Measurements from ENCODE around the gene PCDHGB6.
"Not testable (repeated sequence)": the region's sequence is repeated elsewhere in the genome, so short reads cannot be mapped to it uniquely, and the experiment has no call there.

The PCDHGB6 gene

DNA sequence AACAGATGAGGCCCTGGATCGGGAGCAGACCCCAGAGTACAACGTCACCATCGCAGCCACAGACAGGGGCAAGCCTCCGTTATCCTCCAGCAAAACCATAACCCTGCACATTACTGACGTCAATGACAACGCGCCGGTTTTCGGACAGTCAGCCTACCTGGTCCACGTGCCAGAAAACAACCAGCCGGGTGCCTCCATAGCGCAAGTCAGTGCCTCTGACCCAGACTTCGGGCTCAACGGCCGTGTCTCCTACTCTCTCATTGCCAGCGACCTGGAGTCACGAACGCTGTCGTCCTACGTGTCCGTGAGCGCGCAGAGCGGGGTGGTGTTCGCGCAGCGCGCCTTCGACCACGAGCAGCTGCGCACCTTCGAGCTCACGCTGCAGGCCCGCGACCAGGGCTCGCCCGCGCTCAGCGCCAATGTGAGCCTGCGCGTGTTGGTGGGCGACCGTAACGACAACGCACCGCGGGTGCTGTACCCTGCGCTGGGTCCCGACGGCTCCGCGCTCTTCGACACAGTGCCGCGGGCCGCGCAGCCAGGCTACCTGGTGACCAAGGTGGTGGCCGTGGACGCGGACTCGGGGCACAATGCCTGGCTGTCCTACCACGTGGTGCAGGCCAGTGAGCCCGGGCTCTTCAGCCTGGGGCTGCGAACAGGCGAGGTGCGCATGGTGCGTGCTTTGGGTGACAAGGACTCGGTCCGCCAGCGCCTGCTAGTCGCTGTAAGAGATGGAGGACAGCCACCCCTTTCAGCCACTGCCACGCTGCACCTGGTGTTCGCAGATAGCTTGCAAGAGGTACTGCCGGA, 11.5 kb downstream of the PCDHGB6 start:
- no peak for DNase-seq

DNA sequence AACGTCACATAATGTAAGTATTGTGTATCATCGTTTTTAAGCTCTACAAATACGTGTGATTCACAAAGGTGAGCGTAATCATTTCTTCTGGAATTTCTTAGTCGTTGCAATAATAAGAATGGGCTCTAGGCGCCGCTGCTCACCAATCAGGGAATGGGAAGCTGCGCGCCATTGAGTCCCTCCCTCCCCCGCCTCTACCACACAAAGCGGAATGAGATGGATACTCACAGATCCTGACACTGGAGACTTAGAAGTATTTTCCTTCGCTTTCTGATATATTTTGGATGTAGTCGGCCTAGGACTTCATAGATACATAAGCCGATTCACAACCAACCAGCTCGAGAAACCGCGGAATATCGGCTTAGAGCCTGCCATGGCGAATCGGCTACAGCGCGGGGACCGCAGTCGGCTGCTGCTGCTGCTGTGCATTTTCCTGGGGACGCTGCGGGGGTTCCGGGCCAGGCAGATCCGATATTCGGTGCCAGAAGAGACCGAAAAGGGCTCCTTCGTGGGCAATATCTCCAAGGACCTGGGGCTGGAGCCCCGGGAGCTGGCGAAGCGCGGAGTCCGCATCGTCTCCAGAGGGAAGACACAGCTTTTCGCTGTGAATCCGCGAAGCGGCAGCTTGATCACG, 13.2 kb downstream of the PCDHGB6 start, which contains the start of gene PCDHGA11:
TSS of gene PCDHGA11 (plus strand) at position 197 of the 634 bp plus-strand sequence. CDS start at position 374, 177 bp downstream.
- no peak for DNase-seq

GRCh38 chr5:141421489-141421855, 13.7 kb downstream of the PCDHGB6 start:
- no peak for DNase-seq

- no peak for DNase-seq
These were observed 15.0 kb downstream of the PCDHGB6 start for GRCh38 chr5:141422742-141423291.

DNA sequence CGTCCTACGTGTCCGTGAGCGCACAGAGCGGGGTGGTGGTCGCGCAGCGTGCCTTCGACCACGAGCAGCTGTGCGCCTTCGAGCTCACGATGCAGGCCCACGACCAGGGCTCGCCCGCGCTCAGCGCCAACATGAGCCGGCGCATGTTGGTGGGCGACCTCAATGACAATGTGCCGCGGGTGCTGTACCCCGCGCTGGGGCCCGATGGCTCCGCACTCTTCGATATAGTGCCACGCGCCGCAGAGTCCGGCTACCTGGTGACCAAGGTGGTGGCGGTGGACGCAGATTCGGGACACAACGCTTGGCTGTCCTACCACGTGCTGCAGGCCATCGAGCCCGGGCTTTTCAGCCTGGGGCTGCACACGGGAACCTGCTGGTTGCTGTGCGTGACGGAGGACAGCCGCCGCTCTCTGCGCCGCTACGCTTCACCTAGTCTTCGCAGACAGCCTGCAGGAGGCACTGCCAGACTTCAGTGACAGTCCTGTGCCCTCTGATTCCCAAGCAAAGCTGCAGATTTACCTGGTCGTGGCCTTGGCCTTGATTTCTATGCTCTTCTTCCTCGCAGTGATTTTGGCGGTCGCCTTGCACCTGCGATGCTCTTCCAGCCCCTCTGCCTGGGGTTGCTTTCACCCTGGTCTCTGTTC, 20.1 kb downstream of the PCDHGB6 start:
- DNase-seq = no peak

- DNase-seq = no peak
These were observed 22.7 kb downstream of the PCDHGB6 start, which contains the start of gene PCDHGA12 for GRCh38 chr5:141430332-141431113. Gene PCDHGA12 (plus strand): TSS chr5:141430507. CDS start chr5:141430760, 253 bp downstream.

GRCh38 chr5:141431286-141431685, 23.5 kb downstream of the PCDHGB6 start:
- no peak for DNase-seq

DNA sequence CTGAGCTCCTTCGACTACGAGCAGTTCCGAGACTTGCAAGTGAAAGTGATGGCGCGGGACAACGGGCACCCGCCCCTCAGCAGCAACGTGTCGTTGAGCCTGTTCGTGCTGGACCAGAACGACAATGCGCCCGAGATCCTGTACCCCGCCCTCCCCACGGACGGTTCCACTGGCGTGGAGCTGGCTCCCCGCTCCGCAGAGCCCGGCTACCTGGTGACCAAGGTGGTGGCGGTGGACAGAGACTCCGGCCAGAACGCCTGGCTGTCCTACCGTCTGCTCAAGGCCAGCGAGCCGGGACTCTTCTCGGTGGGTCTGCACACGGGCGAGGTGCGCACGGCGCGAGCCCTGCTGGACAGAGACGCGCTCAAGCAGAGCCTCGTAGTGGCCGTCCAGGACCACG, 24.5 kb downstream of the PCDHGB6 start:
- DNase-seq = not testable (repeated sequence)

- DNase-seq = not testable (repeated sequence)
These were observed 24.9 kb downstream of the PCDHGB6 start for GRCh38 chr5:141432726-141433125.

GRCh38 chr5:141434006-141434405, 26.2 kb downstream of the PCDHGB6 start:
- DNase-seq = no peak

DNA sequence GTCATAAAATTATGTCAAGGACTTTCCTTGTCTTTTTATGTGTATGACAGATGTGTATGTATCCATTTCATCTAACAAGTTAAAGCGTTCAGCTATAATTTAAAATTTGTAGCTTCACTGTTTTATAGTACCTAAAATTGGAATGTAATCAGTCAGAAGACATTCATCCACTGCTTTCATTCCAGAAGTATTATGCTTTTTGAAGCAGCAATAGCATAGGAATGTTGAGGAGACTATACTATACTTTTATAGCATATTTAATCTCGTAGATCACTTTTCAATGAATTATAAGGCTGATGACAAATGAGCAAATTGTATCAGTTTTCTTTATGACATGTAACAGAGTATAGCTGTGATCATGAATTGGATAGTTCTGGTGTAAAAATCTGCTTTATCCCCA, 29.4 kb downstream of the PCDHGB6 start:
- no peak for DNase-seq

- DNase-seq = no peak
These were observed 31.8 kb downstream of the PCDHGB6 start for GRCh38 chr5:141439411-141440141.

GRCh38 chr5:141440341-141440740, 32.5 kb downstream of the PCDHGB6 start:
- DNase-seq = no peak

DNA sequence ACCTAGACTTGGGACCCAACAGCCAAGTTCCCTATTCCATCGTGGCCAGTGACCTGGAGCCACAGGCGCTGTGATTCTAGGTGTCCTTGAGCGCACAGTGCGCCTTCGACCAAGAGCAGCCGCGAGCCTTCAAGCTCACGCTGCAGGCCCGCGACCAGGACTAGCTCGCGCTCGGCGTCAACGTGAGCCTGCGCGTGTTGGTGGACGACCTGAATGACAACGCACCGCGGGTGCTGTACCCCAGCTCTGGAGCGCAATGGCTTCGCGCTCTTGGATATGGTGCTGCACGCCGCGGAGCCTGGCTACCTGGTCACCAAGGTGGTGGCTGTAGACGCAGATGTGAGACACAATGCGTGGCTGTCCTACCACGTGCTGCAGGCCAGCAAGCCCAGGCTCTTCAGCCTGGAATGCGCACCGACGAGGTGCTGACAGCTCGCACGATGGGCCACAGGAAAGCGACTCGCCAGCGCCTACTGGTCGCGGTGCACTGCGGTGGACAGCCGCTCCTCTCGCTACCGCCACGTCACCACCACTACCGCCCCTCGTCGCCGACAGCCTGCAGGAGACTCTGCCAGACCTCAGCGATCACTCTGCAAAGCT, 33.9 kb downstream of the PCDHGB6 start:
- DNase-seq = no peak
